NK-92 (cell line): ENCODE results near the gene GRIPAP1.
A peak's percentile ranks its signal among the peaks of the same experiment; 100 is the strongest.

ENCODE experiments used
- DNase-seq: peaks from one replicate; lab custom pipeline; 2025; ENCODE audit not compliant: unreplicated experiment; lab: John Stamatoyannopoulos, UW

GRIPAP1 gene

GRCh38 chrX:48958635-48959094 lies 43.4 kb downstream of the GRIPAP1 start:
- no peak for DNase-seq

DNA sequence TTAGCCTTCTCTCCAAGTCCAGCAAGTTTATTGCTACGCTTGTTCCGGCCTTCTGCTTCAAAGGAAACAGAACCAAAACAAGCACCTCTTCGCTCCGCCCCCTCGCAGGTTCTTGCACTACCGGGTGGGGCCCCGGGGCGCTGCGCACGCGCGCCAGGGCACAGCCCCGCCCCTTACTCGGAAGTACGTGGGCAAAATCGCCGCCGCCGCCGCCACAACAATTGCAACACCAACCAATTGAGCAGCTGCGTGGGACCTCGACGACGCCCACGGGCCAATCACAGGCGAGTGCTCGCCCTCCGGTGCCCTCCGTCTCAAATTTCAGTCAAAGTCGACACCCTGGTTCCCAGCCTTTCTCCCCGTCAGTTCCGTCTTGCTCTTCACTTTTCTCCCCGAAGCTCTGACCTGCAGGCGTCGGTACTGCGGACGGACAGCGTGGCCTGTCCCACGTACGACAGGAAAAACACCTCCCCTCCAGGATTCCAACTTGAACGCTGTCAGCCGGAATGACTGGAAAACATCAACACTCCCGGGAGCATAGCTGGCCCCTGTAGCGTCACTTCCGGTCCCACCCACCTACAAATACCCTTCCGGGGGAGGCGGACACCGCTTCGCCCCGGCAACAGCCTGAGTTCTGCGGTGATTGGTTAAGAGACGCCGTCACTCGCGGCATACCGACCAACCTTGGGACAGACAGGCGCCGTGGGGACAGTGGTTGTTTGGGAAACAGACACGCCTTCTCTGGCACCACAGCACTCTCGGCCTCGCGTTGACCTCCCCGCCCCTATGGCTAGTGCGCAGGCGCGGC lies 44.0 kb downstream of the GRIPAP1 start:
- DNase-seq: peak; percentile 62

- DNase-seq: no peak
These were observed 44.6 kb downstream of the GRIPAP1 start, which contains the start of gene OTUD5 for GRCh38 chrX:48957477-48957826. TSS of gene OTUD5 (minus strand) at chrX:48957607. CDS start at chrX:48957570, 37 bp downstream.

- no peak for DNase-seq
These were observed 45.2 kb downstream of the GRIPAP1 start for GRCh38 chrX:48956728-48957414.

GRCh38 chrX:48948589-48948988 lies 53.5 kb downstream of the GRIPAP1 start:
- DNase-seq: no peak

DNA sequence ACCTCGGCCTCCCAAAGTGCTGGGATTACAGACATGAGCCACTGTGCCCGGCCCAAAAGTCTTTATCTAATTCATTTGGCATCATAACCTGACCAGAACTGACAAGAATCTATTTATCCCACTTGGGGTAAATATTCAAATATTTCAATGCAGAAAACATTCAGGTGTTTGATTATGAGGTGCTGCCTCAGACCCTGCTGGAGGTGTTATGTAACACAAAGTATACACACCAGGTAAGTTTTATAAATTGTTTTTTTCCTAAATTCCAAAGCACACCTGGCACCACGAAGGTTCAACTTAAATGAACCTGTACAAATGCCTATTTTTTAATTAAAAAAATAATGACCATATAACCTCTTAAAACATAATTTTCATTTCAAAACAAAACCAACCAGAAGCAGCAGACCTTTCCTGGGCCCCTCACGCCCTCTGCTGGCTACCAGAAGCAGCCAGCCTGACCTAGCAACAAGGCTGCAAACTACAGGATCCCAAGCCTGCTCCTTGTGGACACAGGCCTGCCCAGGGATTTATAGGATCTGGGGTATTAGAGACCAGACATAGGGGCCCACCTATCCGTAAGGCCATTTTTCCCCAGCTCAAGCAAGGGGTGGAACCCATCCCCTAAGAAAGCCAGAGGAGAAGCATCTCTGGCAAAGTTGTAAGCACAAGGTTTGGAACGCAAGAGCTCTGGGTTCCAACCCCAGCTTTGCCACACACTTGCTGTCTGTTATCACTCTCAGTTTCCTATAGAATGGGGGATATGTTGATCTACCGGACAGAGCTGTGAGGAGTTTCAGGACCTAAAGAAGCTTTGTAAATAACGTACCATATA lies 56.3 kb downstream of the GRIPAP1 start:
- DNase-seq: no peak

- DNase-seq: no peak
These were observed 59.2 kb downstream of the GRIPAP1 start for GRCh38 chrX:48942895-48943294.

GRCh38 chrX:48940404-48940955 lies 61.6 kb downstream of the GRIPAP1 start:
- DNase-seq: no peak

DNA sequence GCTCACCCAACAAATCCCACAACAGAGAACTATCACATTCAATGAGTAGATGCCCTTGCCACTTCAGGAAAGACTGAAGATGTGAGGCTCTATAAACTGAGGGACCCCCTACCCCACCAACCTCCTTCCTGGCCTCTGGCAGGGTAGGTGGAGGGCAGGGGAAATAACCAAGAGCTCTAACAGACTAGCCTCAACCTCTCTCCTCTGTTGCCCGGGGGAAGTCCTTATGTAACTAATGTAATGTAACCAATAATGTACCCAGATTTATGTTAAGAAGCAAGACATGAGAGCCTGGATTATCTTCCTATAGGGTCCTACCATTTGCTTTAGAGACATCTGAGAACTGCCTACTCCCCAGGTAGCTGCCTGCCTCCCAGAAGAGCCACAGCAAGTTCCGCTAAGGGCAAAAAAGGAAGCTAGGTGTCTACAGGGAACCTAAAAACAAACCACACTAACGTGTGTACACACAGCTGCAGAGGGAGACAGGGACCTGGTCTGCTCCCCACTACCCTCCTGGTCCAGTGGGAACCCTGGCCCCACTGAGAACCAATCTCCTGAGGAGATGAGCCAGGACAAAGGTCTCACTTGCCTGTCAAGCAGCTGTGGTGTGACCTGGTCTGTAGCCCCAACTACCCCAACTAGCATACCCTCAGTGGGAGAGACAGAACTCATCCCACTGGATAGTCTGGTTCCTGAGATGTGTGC lies 62.4 kb downstream of the GRIPAP1 start:
- no peak for DNase-seq

DNA sequence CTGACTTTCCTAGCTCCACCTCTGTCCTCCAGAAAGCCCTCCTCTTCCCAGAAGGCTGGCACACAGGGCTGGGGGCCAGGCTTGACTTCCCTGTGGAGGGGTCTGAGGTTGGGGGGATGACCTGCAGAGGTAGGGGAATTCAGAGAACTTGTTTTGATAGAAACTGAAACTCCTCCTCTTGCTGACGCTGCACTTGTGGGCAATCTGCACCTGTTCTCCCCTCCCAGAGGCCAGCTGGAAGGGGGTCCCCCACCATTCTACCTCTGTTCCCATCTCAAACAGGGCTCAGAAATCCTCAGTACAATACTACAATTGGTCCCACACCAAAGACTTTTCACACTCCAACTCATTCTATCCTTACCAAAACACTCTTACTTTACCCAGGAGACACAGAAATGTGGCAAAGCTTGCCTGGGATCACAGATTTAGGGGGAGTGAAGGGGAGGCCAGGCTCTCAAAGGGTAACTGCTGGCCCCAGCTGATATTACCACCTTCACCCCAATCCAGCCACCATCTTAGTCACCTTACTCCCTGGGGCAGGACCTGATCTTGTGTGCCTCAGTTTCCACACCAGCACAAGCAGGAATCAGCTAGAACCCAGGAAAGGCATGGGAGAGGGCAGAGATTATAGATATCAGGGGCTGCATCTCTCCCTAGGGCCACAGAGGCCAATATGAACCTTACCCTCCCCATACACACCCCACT lies 63.2 kb downstream of the GRIPAP1 start:
- peak; percentile 2 for DNase-seq

- DNase-seq: peak; percentile 22
These were observed 64.8 kb downstream of the GRIPAP1 start for GRCh38 chrX:48937054-48937907.

GRCh38 chrX:48936429-48937053 lies 65.5 kb downstream of the GRIPAP1 start:
- no peak for DNase-seq

DNA sequence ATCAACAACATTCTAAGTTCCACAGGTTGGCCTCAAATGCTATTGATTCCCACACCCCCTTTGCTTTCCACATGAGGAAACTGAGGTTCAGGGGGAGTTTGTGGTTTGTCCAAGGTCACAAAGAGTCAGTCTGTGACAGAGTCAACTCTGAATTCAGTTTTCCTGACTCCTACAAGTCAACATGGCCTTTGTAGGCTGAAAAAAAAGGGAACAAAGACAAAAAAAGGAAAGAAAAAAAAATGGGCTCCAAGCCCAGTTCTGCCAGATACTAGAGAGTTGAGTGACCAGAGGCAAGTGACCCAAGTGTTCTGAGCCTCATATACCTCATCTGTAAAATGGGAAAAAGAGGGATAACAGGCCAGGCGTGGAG lies 66.8 kb downstream of the GRIPAP1 start:
- no peak for DNase-seq

GRCh38 chrX:48934581-48935300 lies 67.3 kb downstream of the GRIPAP1 start:
- DNase-seq: no peak

GRCh38 chrX:48933757-48934156 lies 68.3 kb downstream of the GRIPAP1 start:
- no peak for DNase-seq

DNA sequence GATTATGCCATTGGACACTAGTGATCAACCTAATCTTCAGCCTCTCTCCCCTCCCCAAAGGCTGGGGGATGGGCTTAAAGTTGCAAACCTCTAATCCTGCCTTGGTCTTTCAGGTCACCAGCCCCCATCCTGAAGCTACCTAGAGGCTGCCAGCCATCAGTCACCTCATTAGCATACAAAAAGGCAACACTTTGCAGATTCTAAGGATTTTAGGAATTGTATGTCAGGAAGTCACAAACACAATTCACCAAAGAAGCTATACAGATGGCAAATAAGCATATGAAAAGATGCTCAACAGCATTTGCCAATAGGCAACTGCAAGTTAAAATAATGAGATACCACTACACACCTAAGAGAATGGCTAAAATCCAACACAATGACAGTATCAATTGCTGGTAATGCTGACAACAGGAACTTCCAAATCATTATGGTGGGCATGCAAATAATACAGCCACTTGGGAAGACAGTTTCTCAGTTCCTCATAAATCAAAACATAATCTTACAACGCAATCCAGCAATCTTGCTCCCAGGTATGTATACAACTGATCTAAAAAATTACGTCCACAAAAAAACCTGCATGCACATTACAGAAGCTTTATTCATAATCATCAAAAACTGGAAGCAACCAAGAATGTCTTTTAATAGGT lies 74.2 kb downstream of the GRIPAP1 start:
- no peak for DNase-seq

DNA sequence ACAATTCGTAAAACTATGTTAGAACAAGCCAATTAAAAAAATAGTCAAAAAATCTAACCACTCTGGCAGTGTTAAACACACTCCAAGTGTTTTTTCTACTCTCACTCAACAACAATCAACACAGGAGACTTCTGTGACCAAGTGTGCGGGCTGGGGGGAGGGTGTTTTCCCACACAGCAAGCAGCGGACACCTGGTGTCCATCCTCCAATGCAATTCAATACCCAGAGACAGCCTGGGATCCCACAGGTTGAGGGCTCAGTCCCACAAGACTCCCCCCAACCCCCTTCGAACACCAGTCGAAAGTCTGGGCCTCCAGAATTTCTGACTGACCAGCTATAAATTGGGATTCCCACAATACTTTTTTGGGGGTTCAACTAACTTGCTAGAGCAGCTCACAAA lies 74.9 kb downstream of the GRIPAP1 start:
- DNase-seq: no peak
